HepG2 (cell line): ENCODE results near the gene POP5. TPM values are rescaled to one million over a fixed set of nuclear protein-coding genes. Genes with fewer than 3 reads are reported as not detected.
A peak's percentile ranks its signal among the peaks of the same experiment; 100 is the strongest.

Source experiments
- CENPBD1 ChIP-seq: sonication (generic); formaldehyde crosslinking; IDR thresholded peaks from 2 replicates; pipeline ENCODE4 v1.8.0; 2022; ENCODE audit warnings: missing genetic modification reagents, low read depth, mild to moderate bottlenecking, borderline replicate concordance
- KDM5B ChIP-seq: sonication (generic); formaldehyde crosslinking; IDR thresholded peaks from 2 replicates; pipeline ENCODE4 v1.4.0; 2020; ENCODE audit warnings: missing genetic modification reagents, mild to moderate bottlenecking, borderline replicate concordance
- MZF1 ChIP-seq: sonication (generic); formaldehyde crosslinking; IDR thresholded peaks from 2 replicates; pipeline ENCODE4 v1.8.1; 2023; ENCODE audit warnings: mild to moderate bottlenecking, missing genetic modification reagents, borderline replicate concordance
- TBX2 ChIP-seq: sonication (generic); formaldehyde crosslinking; IDR thresholded peaks from 2 replicates; pipeline ENCODE4 v1.5.0; 2020; ENCODE audit warnings: missing genetic modification reagents, mild to moderate bottlenecking, borderline replicate concordance
- TFDP2 ChIP-seq: sonication (generic); formaldehyde crosslinking; IDR thresholded peaks from 2 replicates; pipeline ENCODE4 v1.4.0; 2020; ENCODE audit warnings: missing genetic modification reagents
- WIZ ChIP-seq: sonication (generic); formaldehyde crosslinking; IDR thresholded peaks from 2 replicates; pipeline ENCODE4 v1.5.1; 2020; ENCODE audit warnings: mild to moderate bottlenecking, missing genetic modification reagents
- ZEB1 ChIP-seq: IDR thresholded peaks from 2 replicates; pipeline ENCODE4 v1.6.1; 2012; ENCODE audit warnings: mild to moderate bottlenecking, low read depth, inconsistent platforms; ENCODE audit not compliant: insufficient replicate concordance
- ZNF24 ChIP-seq: fragments of 450-650 bp; IDR thresholded peaks from 2 replicates; pipeline ENCODE4 v1.6.1; 2017; ENCODE audit warnings: antibody characterized with exemption, mild to moderate bottlenecking
- ZNF607 ChIP-seq: sonication (generic); formaldehyde crosslinking; IDR thresholded peaks from 2 replicates; pipeline ENCODE4 v1.5.1; 2020; ENCODE audit warnings: missing genetic modification reagents, mild to moderate bottlenecking, borderline replicate concordance
- ZNF883 ChIP-seq: sonication (generic); formaldehyde crosslinking; IDR thresholded peaks from 2 replicates; pipeline ENCODE4 v1.5.1; 2020; ENCODE audit warnings: mild to moderate bottlenecking, missing genetic modification reagents; ENCODE audit errors: not compliant biosample characterization
- polyA plus RNA-seq, 8 experiments: library from polyadenylated mRNA; depleted of rRNA in 3 of 8; stranded (reverse) in 7 of 8; unstranded in 1 of 8; fragments of >200 nt; fragmentation: Illumina TruSeq in 4 of 8; extraction: Trizol in 4 of 8; gene quantifications; 2 replicates each; pipeline versions ENCODE4 v1.2.1 to v1.2.3, GENCODE V29; 2011 to 2016; ENCODE audit warnings: low read depth in 4 of 8, missing spikeins in 1 of 8, mixed read lengths in 1 of 8; ENCODE audit not compliant: insufficient read depth in 1 of 8
- total RNA-seq, 5 experiments: library from RNA; depleted of rRNA; stranded (reverse); fragments of >200 nt; fragmentation: Illumina TruSeq; extraction: Trizol; gene quantifications; 2 replicates each; pipeline ENCODE4 v1.2.3, GENCODE V29; 2016; ENCODE audit warnings: low read depth in 1 of 5

The POP5 gene
- total and polyA plus RNA-seq, 2 of the 13 experiments (the other 11 are each of a cell fraction or from before 2014, with no cell fraction given) = 45.6 to 61.3 TPM

GRCh38 chr12:120584343-120585149 is 3.3 kb upstream of the POP5 start (continued):
- TF ChIP-seq ZNF883 (CRISPR knock-in tag) (no peak), ZNF607 (no peak), TBX2 (CRISPR knock-in tag) (peak; percentile 69), TFDP2 (CRISPR knock-in tag) (no peak), KDM5B (CRISPR knock-in tag) (peak; percentile 36; the same call in 1 of the 2 replicates), ZEB1 (no peak), ZNF24 (peak; percentile 78), CENPBD1 (no peak), MZF1 (CRISPR knock-in tag) (no peak), WIZ (CRISPR knock-in tag) (0 out of 2 replicates have a peak, but pooled peaks have one; percentile 43)
